Inflammatory macrophage treated with lipopolysaccharide for 1 hour (primary cell): Measurements from ENCODE around the gene CDH5.
A peak's percentile ranks its signal among the peaks of the same experiment; 100 is the strongest.

Experiments
- DNase-seq, 2 donors: peaks; one replicate each; pipeline ENCODE4 v3.0.0-alpha.2; 2020 to 2022

Gene CDH5, protein sequence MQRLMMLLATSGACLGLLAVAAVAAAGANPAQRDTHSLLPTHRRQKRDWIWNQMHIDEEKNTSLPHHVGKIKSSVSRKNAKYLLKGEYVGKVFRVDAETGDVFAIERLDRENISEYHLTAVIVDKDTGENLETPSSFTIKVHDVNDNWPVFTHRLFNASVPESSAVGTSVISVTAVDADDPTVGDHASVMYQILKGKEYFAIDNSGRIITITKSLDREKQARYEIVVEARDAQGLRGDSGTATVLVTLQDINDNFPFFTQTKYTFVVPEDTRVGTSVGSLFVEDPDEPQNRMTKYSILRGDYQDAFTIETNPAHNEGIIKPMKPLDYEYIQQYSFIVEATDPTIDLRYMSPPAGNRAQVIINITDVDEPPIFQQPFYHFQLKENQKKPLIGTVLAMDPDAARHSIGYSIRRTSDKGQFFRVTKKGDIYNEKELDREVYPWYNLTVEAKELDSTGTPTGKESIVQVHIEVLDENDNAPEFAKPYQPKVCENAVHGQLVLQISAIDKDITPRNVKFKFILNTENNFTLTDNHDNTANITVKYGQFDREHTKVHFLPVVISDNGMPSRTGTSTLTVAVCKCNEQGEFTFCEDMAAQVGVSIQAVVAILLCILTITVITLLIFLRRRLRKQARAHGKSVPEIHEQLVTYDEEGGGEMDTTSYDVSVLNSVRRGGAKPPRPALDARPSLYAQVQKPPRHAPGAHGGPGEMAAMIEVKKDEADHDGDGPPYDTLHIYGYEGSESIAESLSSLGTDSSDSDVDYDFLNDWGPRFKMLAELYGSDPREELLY

GRCh38 chr16:66366433-66367299, at the start of gene CDH5:
TSS of gene CDH5 (plus strand) at chr16:66366691. CDS start at chr16:66379338, 12,647 bp downstream.
- DNase-seq, result no peak

GRCh38 chr16:66318505-66318904, 48.0 kb upstream of the CDH5 start:
- no peak for DNase-seq

DNA sequence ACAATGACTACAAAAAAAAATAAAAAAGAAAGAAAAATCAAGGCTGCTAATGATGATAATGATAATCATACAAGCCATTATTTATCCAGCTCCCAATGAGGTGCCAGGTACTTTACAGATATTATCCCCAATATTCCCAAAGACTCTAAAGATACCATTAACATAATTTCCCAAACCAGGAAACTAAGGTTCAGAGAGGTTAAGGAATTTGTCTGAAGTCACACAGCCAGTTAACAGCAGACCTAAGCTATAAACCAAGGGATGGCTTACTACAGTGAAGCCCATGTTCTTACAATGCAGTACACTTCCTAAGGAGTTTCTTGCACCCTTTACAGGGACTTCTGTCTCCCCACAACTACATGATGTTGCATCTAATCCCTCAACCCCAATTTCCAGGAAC, 45.7 kb upstream of the CDH5 start:
- no peak for DNase-seq

- DNase-seq, result no peak
Measured at GRCh38 chr16:66322174-66322573, 44.3 kb upstream of the CDH5 start.

- DNase-seq, result no peak
Measured at GRCh38 chr16:66324815-66325515, 41.5 kb upstream of the CDH5 start.

GRCh38 chr16:66325717-66326376, 40.6 kb upstream of the CDH5 start:
- no peak for DNase-seq

DNA sequence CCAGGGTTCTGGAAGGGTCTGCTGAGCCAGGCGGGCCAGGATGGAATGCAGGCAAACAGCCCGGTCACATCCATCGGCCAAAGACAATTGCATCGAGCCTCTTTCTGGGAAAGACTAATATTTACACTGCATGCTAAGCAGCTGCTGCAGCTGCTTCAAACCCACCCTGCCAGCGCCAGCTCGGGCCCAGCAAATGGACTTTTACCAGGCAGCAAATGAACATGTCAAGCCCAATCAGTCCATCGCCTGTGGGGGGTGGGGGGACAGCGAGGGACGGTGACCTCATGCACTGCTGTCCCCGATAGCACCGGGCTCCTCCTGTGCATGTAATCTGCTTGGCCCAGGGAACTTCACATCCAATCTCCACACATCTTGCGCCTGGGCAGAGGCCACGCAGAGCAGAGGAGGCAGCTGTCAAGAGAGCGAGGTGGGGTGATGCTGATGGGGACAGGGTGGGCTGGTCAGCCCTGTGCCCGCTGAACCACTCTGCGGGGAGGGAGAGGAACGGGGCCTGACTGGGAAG, 39.4 kb upstream of the CDH5 start:
- no peak for DNase-seq

DNA sequence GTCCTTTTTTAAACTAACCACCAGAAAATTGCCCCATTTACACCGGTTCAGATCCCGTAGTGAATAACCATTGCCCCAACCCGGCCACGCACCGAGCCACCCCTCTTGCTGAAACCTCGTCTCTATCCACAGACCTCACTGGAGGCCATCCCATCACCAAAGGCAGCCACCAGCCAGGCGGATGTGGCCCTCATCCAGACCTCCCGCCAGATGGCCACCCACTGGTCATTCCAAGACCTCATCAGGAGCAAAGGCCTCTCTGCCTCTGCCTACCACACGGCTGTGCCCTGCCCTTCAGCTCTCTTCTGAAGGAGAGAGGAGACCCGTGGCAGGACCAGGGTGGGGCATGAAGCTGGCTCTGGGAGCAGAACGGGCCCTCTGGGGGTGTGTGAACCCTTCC, 38.2 kb upstream of the CDH5 start:
- DNase-seq, result no peak

GRCh38 chr16:66331464-66331863, 35.0 kb upstream of the CDH5 start:
- peak; percentile 28 to 45 for DNase-seq

DNA sequence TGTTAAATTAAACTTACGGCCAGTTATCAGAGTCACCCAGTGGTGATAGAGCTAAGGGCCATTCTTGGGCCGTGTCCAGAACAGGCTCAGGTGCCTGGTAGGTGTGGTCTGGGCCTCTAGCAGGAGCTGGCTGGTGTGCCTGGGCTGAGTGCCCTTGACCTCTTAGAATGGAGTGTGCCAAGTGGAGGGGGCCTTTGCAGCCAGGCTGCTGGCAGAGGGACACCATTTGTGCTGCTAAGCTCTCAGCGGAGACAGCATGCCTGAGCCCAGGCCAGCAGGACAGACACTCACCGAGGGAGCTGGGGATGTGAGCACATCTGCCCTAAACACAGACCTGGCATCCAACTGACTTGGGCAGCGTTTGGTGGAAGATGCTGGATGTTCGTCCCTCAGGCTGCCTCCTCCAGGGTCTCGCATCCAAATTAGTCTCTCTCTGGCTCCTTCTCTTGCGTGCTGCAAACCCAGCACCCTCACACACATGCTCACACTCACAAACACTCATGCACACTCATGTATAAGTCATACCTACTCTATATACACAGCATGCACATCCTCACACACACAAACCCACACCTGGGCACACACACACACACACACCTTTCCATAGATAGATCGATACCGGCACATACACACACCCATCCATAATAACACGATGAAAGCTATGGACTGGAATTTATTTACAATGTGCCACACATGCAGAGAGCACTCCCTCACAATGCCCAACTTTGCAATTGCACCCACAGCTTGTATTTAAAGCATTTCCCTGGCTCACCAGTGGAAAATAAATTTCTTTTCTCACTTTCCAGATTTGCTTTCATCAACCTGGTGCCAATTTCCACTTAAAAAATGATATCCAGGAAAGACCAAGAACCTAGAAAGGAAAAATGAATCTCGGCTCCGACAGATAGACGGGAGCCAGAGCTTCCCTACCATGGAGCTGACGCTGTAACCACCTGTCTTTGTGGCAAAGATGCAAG, 33.6 kb upstream of the CDH5 start:
- no peak for DNase-seq

GRCh38 chr16:66334853-66335574, 31.5 kb upstream of the CDH5 start:
- DNase-seq, result no peak

GRCh38 chr16:66335704-66336329, 30.7 kb upstream of the CDH5 start:
- DNase-seq, result no peak

GRCh38 chr16:66337463-66338188, 28.9 kb upstream of the CDH5 start:
- no peak for DNase-seq

GRCh38 chr16:66342294-66342900, 24.1 kb upstream of the CDH5 start:
- DNase-seq, result peak in 1 of 2 donors; percentile 35

DNA sequence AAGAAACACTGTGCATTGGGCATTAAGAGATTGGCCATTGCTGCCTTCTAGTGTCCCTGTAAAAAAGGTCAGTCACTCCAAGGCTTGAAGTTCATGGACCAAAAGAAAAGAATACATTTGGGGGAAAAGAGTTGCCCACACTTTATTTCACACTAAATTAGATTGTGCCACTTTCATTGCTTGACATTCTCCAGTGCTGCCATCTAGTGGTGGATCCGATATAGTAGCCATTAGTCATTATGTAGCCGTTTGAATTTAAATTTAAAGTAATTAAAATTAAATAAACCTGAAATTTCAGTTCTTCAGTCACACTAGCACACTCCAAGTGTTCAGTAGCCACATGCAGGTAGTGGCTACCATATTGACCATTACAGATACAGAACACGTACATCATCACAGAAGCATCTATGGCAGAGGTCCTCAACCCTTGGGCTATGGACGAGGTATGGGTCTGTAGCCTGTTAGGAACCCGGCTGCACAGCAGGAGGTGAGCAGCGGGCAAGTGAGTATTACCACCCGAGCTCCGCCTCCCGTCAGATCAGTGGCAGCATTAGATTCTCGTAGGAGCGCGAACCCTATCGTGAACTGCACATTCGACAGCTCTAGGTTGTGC, 21.9 kb upstream of the CDH5 start:
- DNase-seq, result peak in 1 of 2 donors; percentile 75

- DNase-seq, result no peak
Measured at GRCh38 chr16:66346221-66346620, 20.3 kb upstream of the CDH5 start.

DNA sequence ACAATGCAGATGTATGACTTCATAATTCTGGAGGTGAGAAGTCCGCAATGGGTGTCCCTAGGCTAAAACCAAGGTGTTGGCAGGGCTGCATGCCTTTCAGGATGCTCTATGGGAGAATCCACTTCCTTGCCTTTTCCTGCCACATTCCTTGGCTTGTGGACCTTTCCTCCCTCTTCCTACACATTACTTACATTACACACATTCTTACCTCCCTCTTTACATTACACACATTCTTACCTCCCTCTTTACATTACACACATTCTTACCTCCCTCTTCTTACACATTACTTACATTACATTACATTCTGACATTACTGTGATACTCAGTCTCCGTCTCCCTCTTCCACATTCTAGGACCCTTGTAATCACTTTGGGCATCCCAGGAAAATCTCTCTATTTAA, 14.2 kb upstream of the CDH5 start:
- DNase-seq, result no peak

DNA sequence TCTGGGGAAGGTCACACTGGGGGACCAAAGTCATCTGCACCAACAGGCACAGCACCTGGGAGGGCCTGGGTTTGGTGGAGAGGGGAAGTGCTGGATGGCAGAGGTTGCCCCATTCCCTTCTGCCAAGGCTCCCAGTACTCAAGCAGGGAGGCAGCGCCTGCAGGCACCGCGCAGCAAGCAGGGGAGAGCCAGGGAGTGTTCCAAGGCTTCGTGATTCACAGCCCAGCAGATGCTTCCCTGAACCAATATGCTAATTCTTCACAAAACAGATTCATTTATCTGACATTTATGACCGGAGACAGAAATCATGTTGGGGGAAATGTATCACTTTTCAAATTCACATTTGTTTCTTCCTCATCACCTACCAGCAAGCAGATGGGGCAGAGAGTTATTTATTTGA, 13.4 kb upstream of the CDH5 start:
- no peak for DNase-seq
